Measurements from ENCODE around the gene POLR1A. TPM values are rescaled to one million over a fixed set of nuclear protein-coding genes. Genes with fewer than 3 reads are reported as not detected.

The POLR1A gene
- total and polyA plus RNA-seq, 2 of the 8 experiments (the other 6 are each of a cell fraction or from before 2014, with no cell fraction given), result 8.9 to 58.1 TPM

DNA sequence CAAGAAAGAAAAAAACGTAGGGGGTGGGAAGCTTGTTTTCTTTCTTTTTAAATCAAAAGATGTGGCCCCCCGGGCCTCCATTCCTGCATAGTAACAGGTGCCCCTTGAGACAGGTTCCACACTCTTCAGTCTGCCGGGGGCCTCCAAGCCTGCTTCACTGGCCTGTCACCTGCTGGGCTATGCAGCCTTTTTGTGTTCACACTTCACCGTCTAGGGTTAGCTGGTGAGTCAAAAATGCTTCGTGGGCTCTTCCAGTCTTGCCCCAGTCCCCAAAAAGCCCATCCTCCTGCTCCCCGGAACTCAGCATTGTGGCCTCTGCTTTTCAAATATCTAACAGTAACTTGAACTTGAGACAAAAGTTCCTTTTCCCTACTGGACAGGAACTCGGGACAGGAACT is 67.9 kb downstream of the POLR1A start:
- Histone ChIP-seq H3K36me3 (ENCODE audit: control insufficient read depth in 2 of 4, insufficient read depth in 4 of 4, low read length in 3 of 4) (peaks cover 33 to 81% (median 56%) of the 10 kb centered on the region in 4 experiments), H3K9ac (replicated peaks in 1 of 4; ENCODE audit: extremely low read depth in 1 of 4, low read depth in 3 of 4, low read length in 3 of 4) (no peak overlapping the region), H3K9me3 (ENCODE audit: insufficient read depth in 2 of 2, low read depth in 1 of 2, low read length in 1 of 2) (no peaks in the 10 kb centered on the region), H3K79me2 (ENCODE audit: control insufficient read depth in 1 of 2, insufficient read depth in 2 of 2, low read length in 2 of 2) (no peaks in the 10 kb centered on the region), H2BK20ac (ENCODE audit: low read length) (no peak overlapping the region), H4K20me1 (replicated peaks in 1 of 2; ENCODE audit: control insufficient read depth in 1 of 2, insufficient read depth in 2 of 2, low read length in 2 of 2) (peaks cover 7 to 10% of the 10 kb centered on the region in 2 experiments), H3K23ac (ENCODE audit: insufficient read length) (no peak overlapping the region), H3K14ac (ENCODE audit: insufficient read length) (no peak overlapping the region), H4K5ac (ENCODE audit: insufficient read length, low read depth, low read length) (no peak overlapping the region), H3K4ac (replicated peaks; ENCODE audit: insufficient read length, low read depth, low read length) (no peak overlapping the region), H2AK5ac (ENCODE audit: low read depth, low read length) (no peak overlapping the region), H3K56ac (replicated peaks; ENCODE audit: insufficient read length, low read depth, low read length) (no peak overlapping the region), H3K18ac (ENCODE audit: extremely low read depth, low read length) (no peak overlapping the region), H3K27ac (ENCODE audit: low read depth, low read length) (no peak overlapping the region), H3K4me1 (replicated peaks in 1 of 4; ENCODE audit: control insufficient read depth in 3 of 4, insufficient read depth in 4 of 4, low read length in 3 of 4) (no peaks in the 10 kb centered on the region; a peak in 1 of 7 replicates), H3K4me3 (ENCODE audit: extremely low read depth in 1 of 4, insufficient read depth in 2 of 4, low read depth in 3 of 4, low read length in 4 of 4) (no peak overlapping the region), H2AFZ (ENCODE audit: low read length) (no peak overlapping the region), H2BK12ac (ENCODE audit: low read depth, low read length) (no peak overlapping the region), H3K4me2 (ENCODE audit: insufficient read depth in 1 of 2, low read depth in 2 of 2, low read length in 2 of 2) (no peak overlapping the region), H4K8ac (ENCODE audit: extremely low read depth, insufficient read depth, low read length) (no peak overlapping the region), H3K27me3 (replicated peaks in 1 of 4; ENCODE audit: control insufficient read depth in 3 of 4, extremely low read depth in 1 of 4, insufficient read depth in 3 of 4, low read length in 3 of 4) (no peaks in the 10 kb centered on the region), H2BK5ac (ENCODE audit: low read depth, low read length) (no peak overlapping the region), H2BK15ac (ENCODE audit: low read length) (no peak overlapping the region), H2BK120ac (replicated peaks; ENCODE audit: low read depth, low read length) (no peak overlapping the region), H3K79me1 (ENCODE audit: low read depth, low read length) (0 out of 2 replicates have a peak, but pooled peaks cover 2% of the 10 kb centered on the region), H3K23me2 (ENCODE audit: low read depth, low read length) (no peaks in the 10 kb centered on the region), H4K91ac (replicated peaks; ENCODE audit: insufficient read length, low read length) (no peak overlapping the region)
- FAIRE-seq (no peak), DNase-seq (ENCODE audit: low read depth in 1 of 2, low spot score in 2 of 2) (no peak)
- CTCF ChIA-PET (ENCODE audit: partially characterized antibody), result interaction anchor here (0.6 to 2.6 kb wide), 3 partner anchors 13 to 382 kb away, joined by 3 to 12 read pairs (median 4); no protein-coding TSS in a partner anchor
- POLR2A ChIA-PET (ENCODE audit: partially characterized antibody), result no interaction called here
- TF ChIP-seq NRF1 (IDR thresholded peaks at IDR 0.05; ENCODE audit: low read depth, low read length), result no peak
- TF ChIP-seq TAF1 (IDR thresholded peaks at IDR 0.05; ENCODE audit: low read depth, low read length), result no peak
- TF ChIP-seq TBP (IDR thresholded peaks at IDR 0.05; ENCODE audit: low read depth, low read length), result no peak
- no peak for TF ChIP-seq KDM5A (IDR thresholded peaks at IDR 0.05; ENCODE audit: low read length)
- TF ChIP-seq EP300 (IDR thresholded peaks at IDR 0.05; ENCODE audit: borderline replicate concordance in 1 of 2, low read depth in 2 of 2, low read length in 2 of 2), result no peak
- TF ChIP-seq, protein P1, sequence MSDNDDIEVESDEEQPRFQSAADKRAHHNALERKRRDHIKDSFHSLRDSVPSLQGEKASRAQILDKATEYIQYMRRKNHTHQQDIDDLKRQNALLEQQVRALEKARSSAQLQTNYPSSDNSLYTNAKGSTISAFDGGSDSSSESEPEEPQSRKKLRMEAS (IDR thresholded peaks at IDR 0.05), result no peak
- TF ChIP-seq JUND (IDR thresholded peaks at IDR 0.05; ENCODE audit: low read length), result no peak
- no peak for TF ChIP-seq TEAD4 (IDR thresholded peaks at IDR 0.05; ENCODE audit: low read depth, low read length)
- TF ChIP-seq GABPA (IDR thresholded peaks at IDR 0.05; ENCODE audit: borderline replicate concordance, insufficient read depth, low read length), result no peak
- WGBS, 2 experiments (ENCODE audit: extremely low coverage in 1 of 2, insufficient coverage in 1 of 2, insufficient read length in 1 of 2, insufficient replicate concordance in 2 of 2, low coverage in 1 of 2, low lambda C conversion rate in 2 of 2, missing lambda C conversion rate in 1 of 2), result 82% methylated on average over 7 of the region's 7 CpGs; no CpG with 5 or more reads in 1 of the 2 experiments

All from H1 (cell line).